ENCODE data around the gene APC. TPM values are rescaled to one million over a fixed set of nuclear protein-coding genes. Genes with fewer than 3 reads are reported as not detected.

Gene APC
- total RNA-seq, 2 experiments from 2014 or later: 21.8 to 22.8 TPM

DNA sequence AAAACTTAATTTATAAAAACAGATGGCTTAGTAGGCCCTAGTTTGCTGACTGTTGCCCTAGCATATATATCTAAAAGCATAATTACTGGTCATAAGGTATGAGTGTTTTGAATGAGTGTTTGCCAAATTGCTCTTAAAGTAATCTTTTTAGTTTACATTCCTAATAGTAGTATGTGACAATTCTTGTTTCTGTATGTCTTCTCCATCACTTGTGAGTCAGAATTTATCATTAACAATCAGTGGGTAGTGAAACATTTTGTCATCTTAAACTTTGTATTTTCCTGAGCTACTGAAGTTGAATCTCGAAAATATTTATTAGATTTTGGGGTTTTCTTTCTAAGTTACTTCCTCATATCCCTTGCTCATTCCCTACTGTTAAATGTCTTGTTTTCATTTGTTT lies 49.6 kb downstream of the APC start:
- no peak overlapping the region for H3K27ac Mint-ChIP-seq
- H3K36me3 ChIP-seq (ENCODE audit: insufficient read depth, low read length): peaks cover 15% of the 10 kb centered on the region
- ChIA-PET POLR2A (no interaction called here), CTCF (interaction anchor here (1.4 kb wide), 1 partner anchor 15 kb away, joined by 3 read pairs; no protein-coding TSS in a partner anchor)
- no peak for DNase-seq
- intact Hi-C loops (cut with DNase I, micrococcal nuclease): no loop called here
- no peaks in the 10 kb centered on the region for H3K27me3 ChIP-seq (ENCODE audit: control insufficient read depth in 1 of 2, insufficient read depth in 2 of 2, low read length in 2 of 2)
- no peaks in the 10 kb centered on the region for H3K27me3 Mint-ChIP-seq
- ATAC-seq (ENCODE audit: poor library complexity): no peak
- no peak for TF ChIP-seq CTCF (IDR thresholded peaks at IDR 0.05)
- peaks cover 47% of the 10 kb centered on the region for H3K36me3 Mint-ChIP-seq (ENCODE audit: low read depth)
- no peak overlapping the region for H3K4me3 ChIP-seq (ENCODE audit: low read length)
- no peaks in the 10 kb centered on the region for H3K4me1 Mint-ChIP-seq (ENCODE audit: low read depth)
- H3K4me1 ChIP-seq (ENCODE audit: insufficient read depth, low read length): no peaks in the 10 kb centered on the region
- H3K9me3 ChIP-seq (ENCODE audit: control insufficient read depth in 1 of 2, insufficient read depth in 1 of 2, low read length in 2 of 2): no peaks in the 10 kb centered on the region
- H3K27ac ChIP-seq (ENCODE audit: low read depth in 1 of 2, low read length in 2 of 2): no peak overlapping the region
- no peaks in the 10 kb centered on the region for H3K9me3 Mint-ChIP-seq
- H3K4me3 Mint-ChIP-seq: no peak overlapping the region

DNA sequence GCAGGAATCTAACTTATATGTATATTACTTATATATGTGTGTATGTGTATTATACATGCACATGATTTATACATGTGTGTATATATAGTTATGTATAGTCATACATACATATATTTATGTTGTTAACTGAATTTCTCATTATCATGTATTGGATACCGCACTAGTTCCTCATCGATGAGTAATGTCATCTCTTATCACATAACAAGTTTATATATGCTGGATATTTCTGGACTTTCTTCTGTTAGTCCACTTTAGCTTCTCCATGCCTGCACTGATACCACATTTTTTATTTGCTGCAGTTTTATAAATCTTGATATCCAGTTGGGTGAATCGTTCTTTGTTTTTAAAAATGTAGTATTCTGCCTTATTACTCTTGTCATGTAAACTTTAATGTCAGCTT lies 50.2 kb downstream of the APC start:
- POLR2A ChIA-PET: no interaction called here
- TF ChIP-seq CTCF (IDR thresholded peaks at IDR 0.05): no peak
- Histone ChIP-seq H3K27ac (ENCODE audit: low read depth in 1 of 2, low read length in 2 of 2) (no peak overlapping the region), H3K4me1 (ENCODE audit: insufficient read depth, low read length) (no peaks in the 10 kb centered on the region), H3K27me3 (ENCODE audit: control insufficient read depth in 1 of 2, insufficient read depth in 2 of 2, low read length in 2 of 2) (no peaks in the 10 kb centered on the region), H3K9me3 (ENCODE audit: control insufficient read depth in 1 of 2, insufficient read depth in 1 of 2, low read length in 2 of 2) (no peaks in the 10 kb centered on the region), H3K4me3 (ENCODE audit: low read length) (no peak overlapping the region), H3K36me3 (ENCODE audit: insufficient read depth, low read length) (peaks cover 20% of the 10 kb centered on the region)
- intact Hi-C loops (cut with DNase I, micrococcal nuclease): no loop called here
- Mint-ChIP-seq H3K27me3 (no peaks in the 10 kb centered on the region), H3K36me3 (ENCODE audit: low read depth) (peaks cover 46% of the 10 kb centered on the region), H3K9me3 (no peaks in the 10 kb centered on the region), H3K4me1 (ENCODE audit: low read depth) (no peaks in the 10 kb centered on the region), H3K4me3 (no peak overlapping the region), H3K27ac (no peak overlapping the region)
- DNase-seq: no peak
- CTCF ChIA-PET: interaction anchor here (1.4 kb wide), 1 partner anchor 15 kb away, joined by 3 read pairs; no protein-coding TSS in a partner anchor
- no peak for ATAC-seq (ENCODE audit: poor library complexity)

DNA sequence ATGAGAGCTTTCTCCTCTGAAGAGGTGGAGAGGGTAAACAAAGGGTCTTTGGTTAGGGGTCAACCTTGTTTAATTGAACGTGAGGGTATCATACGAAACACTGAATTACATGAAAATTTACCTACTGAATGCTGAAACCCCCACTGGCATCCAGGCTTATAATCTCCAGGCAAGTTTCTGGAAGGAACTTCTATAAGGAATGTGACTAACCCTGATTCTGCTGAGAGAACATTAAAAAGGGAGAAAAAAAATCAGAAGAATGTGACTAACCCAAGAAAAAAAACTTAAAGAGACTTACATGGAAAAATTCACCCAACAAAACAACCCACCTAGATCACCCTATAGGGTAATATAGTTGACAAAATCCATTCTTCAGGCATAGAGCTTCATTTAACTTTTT lies 55.5 kb downstream of the APC start:
- Histone ChIP-seq H3K27ac (ENCODE audit: low read depth in 1 of 2, low read length in 2 of 2) (no peak overlapping the region), H3K36me3 (ENCODE audit: insufficient read depth, low read length) (peaks cover 55% of the 10 kb centered on the region), H3K4me1 (ENCODE audit: insufficient read depth, low read length) (no peaks in the 10 kb centered on the region), H3K27me3 (ENCODE audit: control insufficient read depth in 1 of 2, insufficient read depth in 2 of 2, low read length in 2 of 2) (no peaks in the 10 kb centered on the region), H3K4me3 (ENCODE audit: low read length) (no peak overlapping the region), H3K9me3 (ENCODE audit: control insufficient read depth in 1 of 2, insufficient read depth in 1 of 2, low read length in 2 of 2) (no peaks in the 10 kb centered on the region)
- DNase-seq: no peak
- ATAC-seq (ENCODE audit: poor library complexity): no peak
- H3K36me3 Mint-ChIP-seq (ENCODE audit: low read depth): peaks cover 69% of the 10 kb centered on the region
- no peak overlapping the region for H3K27ac Mint-ChIP-seq
- CTCF ChIA-PET: no interaction called here
- POLR2A ChIA-PET: no interaction called here
- no peak overlapping the region for H3K4me3 Mint-ChIP-seq
- no peak for TF ChIP-seq CTCF (IDR thresholded peaks at IDR 0.05)
- no peaks in the 10 kb centered on the region for H3K4me1 Mint-ChIP-seq (ENCODE audit: low read depth)
- H3K9me3 Mint-ChIP-seq: no peaks in the 10 kb centered on the region
- intact Hi-C loops (cut with DNase I, micrococcal nuclease): no loop called here
- no peaks in the 10 kb centered on the region for H3K27me3 Mint-ChIP-seq

All from CD4-positive, alpha-beta T cell (primary cell).